Stomach (tissue), 9 donors: ENCODE data around the gene LIN28A. TPM values are rescaled to one million over a fixed set of nuclear protein-coding genes. Genes with fewer than 3 reads are reported as not detected.

ENCODE experiments used
- DNase-seq, 2 donors: peaks; one replicate each; pipeline versions ENCODE4 v3.0.0 to v3.0.0-alpha.2; 2013 to 2019
- H3K27ac ChIP-seq, 5 donors: fragments of 200-600 bp in 4 of 5; sonication (generic) in 4 of 5; one replicate each; pipeline ENCODE4 v1.5.1; 2013 to 2019; ENCODE audit warnings: mild to moderate bottlenecking in 1 of 5, moderate library complexity in 1 of 5
- H3K27me3 ChIP-seq, 3 donors: fragments of 200-600 bp; sonication (generic); one replicate each; pipeline ENCODE4 v1.5.1; 2017 to 2019; ENCODE audit warnings: mixed run types in 1 of 3
- H3K36me3 ChIP-seq, 4 donors: fragments of 200-600 bp; sonication (generic); 1 replicate in 3 of 4; 2 replicates in 1 of 4; pipeline ENCODE4 v1.5.1; 2016 to 2019
- H3K4me1 ChIP-seq, 4 donors: fragments of 200-600 bp; sonication (generic); one replicate each; pipeline ENCODE4 v1.5.1; 2016 to 2019
- H3K4me3 ChIP-seq, 4 donors: fragments of 200-600 bp; sonication (generic) in 3 of 4; one replicate each; pipeline ENCODE4 v1.5.1; 2016 to 2019; ENCODE audit warnings: mild to moderate bottlenecking in 1 of 4
- H3K9me3 ChIP-seq, 4 donors: fragments of 200-600 bp; sonication (generic); one replicate each; pipeline ENCODE4 v1.5.1; 2016 to 2019
- EP300 ChIP-seq: sonication (generic); formaldehyde crosslinking; IDR thresholded peaks from one replicate; pipeline ENCODE4 v1.6.1; 2017; ENCODE audit warnings: antibody characterized with exemption
- POLR2A ChIP-seq, 4 donors: fragments of 450-650 bp; IDR thresholded peaks; one replicate each; pipeline ENCODE4 v1.6.1; 2016; ENCODE audit warnings: antibody characterized with exemption in 4 of 4, control low read depth in 2 of 4, mild to moderate bottlenecking in 1 of 4, moderate library complexity in 1 of 4
- POLR2AphosphoS5 ChIP-seq, 3 donors: sonication (generic); formaldehyde crosslinking; IDR thresholded peaks; one replicate each; pipeline ENCODE4 v1.6.1; 2016; ENCODE audit warnings: antibody characterized with exemption in 3 of 3
- WGBS, 5 donors: extraction: QIAGEN DNeasy Blood & Tissue Kit in 3 of 5; methylation state at CpG; one replicate each; pipeline versions ENCODE4 v1.1.5 to v1.1.7; 2013 to 2018; 5-methylcytosine and 5-hydroxymethylcytosine counted together
- intact Hi-C: fragments of 100-400 bp; cut with DNase I; formaldehyde crosslinking; loops from one replicate; pipeline ENCODE4 v1.15.1; 2023; ENCODE audit warnings: low total_unique reads
- polyA plus RNA-seq, 3 donors: library from polyadenylated mRNA; stranded (reverse); fragments of 200-250 nt; gene quantifications; one replicate each; pipeline ENCODE4 v1.2.3, GENCODE V29; 2013
- total RNA-seq, 5 donors: library from RNA; depleted of rRNA; stranded (reverse); fragments of >200 nt; gene quantifications; one replicate each; pipeline versions ENCODE4 v1.1.0 to v1.2.3, GENCODE V29; 2014 to 2016
- TF ChIP-seq, protein P1 (sequence below), 7 experiments: fragments of 450-650 bp in 4 of 7; fragments of 200-600 bp in 3 of 7; sonication (generic) in 3 of 7; IDR thresholded peaks; one replicate each; pipeline ENCODE4 v1.5.1; 2016 to 2019; ENCODE audit warnings: antibody characterized with exemption in 7 of 7, control low read depth in 2 of 7, mild to moderate bottlenecking in 1 of 7
- donor health status: healthy with polysubstance abuse.
- donor health status: Bipolar disorder and iron deficiency.
- donor health status: healthy.

The LIN28A gene
- total and polyA plus RNA-seq, 8 donors: not detected

DNA sequence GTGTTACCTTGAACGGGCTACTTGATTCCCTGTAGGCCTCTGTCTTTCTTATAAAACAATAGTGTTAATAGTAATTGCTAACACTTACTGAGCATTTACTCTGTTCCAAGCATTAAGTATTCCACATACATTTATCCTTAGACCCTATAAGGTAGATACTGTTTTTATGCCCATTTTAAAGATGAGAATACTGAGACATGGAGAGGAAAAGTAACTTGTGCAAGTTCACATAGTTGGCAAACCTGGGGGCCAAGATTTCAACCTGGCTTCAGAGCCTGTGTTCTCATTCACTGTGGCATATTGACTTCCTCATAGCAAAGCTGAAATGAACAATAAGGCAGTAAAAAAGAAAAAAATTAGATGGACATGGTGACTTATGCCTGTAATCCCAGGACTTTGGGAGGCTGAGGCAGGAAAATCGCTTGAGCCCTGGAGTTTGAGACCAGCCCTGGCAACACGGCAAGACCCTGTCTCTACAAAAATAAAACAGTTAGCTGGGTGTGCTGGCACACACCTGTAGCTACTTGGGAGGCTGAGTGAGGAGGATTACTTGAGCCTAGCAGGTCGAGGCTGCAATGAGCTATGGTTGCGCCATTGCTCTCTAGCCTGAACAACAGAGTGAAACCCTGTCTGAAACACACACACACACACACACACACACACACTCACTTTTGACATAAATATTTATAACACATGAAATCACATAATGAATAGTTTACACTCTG, 42.0 kb downstream of the LIN28A start:
- intact Hi-C loops: no loop called here
- H3K36me3 ChIP-seq: peaks cover 26 to 93% (median 91%) of the 10 kb centered on the region in 4 donors
- no peak overlapping the region for H3K27ac ChIP-seq
- no peaks in the 10 kb centered on the region for H3K9me3 ChIP-seq
- H3K27me3 ChIP-seq: no peaks in the 10 kb centered on the region
- H3K4me3 ChIP-seq: no peak overlapping the region
- 87 to 98% (median 92%) methylated on average over 5 of the region's 5 CpGs for WGBS, 5 donors
- no peak for TF ChIP-seq POLR2A (IDR thresholded peaks at IDR 0.05)
- TF ChIP-seq, protein P1, sequence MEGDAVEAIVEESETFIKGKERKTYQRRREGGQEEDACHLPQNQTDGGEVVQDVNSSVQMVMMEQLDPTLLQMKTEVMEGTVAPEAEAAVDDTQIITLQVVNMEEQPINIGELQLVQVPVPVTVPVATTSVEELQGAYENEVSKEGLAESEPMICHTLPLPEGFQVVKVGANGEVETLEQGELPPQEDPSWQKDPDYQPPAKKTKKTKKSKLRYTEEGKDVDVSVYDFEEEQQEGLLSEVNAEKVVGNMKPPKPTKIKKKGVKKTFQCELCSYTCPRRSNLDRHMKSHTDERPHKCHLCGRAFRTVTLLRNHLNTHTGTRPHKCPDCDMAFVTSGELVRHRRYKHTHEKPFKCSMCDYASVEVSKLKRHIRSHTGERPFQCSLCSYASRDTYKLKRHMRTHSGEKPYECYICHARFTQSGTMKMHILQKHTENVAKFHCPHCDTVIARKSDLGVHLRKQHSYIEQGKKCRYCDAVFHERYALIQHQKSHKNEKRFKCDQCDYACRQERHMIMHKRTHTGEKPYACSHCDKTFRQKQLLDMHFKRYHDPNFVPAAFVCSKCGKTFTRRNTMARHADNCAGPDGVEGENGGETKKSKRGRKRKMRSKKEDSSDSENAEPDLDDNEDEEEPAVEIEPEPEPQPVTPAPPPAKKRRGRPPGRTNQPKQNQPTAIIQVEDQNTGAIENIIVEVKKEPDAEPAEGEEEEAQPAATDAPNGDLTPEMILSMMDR (IDR thresholded peaks at IDR 0.05): no peak
- TF ChIP-seq POLR2AphosphoS5 (IDR thresholded peaks at IDR 0.05): no peak
- no peak for TF ChIP-seq EP300
- no peak for DNase-seq
- peaks cover 0 to 8% (median 0%) of the 10 kb centered on the region in 4 donors for H3K4me1 ChIP-seq

DNA sequence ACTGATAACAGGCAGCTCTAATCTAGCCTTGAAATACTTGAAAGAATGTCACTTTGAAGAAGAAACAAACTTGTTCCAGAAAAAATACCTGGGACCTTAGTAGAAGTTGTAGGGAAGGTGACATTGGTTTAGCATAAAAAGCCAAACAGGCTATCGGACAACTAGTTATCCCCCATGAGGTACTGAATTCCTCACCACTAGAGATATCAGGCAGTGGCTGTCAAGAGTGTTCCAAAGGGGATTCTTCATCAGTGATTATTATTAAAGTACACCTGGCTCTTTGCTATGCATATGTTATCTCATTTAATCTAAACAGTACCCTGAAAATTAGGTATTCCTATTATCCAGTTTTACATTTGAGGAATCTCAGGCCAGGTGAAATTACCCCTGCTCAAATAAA, 48.5 kb downstream of the LIN28A start:
- Histone ChIP-seq H3K4me1 (peaks cover 0 to 7% (median 0%) of the 10 kb centered on the region in 4 donors), H3K27me3 (no peaks in the 10 kb centered on the region), H3K36me3 (peaks cover 35 to 97% (median 92%) of the 10 kb centered on the region in 4 donors), H3K27ac (no peak overlapping the region), H3K9me3 (no peaks in the 10 kb centered on the region), H3K4me3 (no peak overlapping the region)
- no peak for DNase-seq
- intact Hi-C loops: no loop called here
- TF ChIP-seq POLR2A (IDR thresholded peaks at IDR 0.05): no peak
- no peak for TF ChIP-seq EP300
- 83 to 93% (median 90%) methylated on average over 1 of the region's 1 CpG for WGBS, 5 donors

DNA sequence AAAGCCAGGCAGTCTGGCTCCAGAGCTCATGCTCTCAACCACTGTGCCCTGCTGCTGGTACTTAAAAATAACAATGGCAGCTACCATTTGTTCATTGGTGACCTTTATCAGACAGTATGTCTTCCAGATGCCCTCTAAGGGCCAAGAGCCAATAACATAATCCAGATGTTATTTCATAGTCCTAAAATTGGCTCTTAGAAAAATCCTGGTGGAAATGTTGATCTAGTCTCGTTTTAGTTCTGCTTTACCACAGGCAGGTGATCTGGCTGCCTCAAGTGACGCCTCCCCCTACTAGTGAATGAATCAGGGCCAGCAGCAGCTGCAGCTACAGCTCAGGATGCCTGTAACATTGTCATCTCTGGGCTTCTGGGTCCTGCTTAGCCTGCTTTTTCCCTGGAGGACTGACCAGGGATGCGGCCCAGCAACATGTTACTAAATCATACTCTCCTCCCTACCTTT, 49.0 kb downstream of the LIN28A start:
- Histone ChIP-seq H3K9me3 (no peaks in the 10 kb centered on the region), H3K27ac (no peak overlapping the region), H3K36me3 (peaks cover 39 to 97% (median 92%) of the 10 kb centered on the region in 4 donors), H3K27me3 (no peaks in the 10 kb centered on the region), H3K4me3 (no peak overlapping the region), H3K4me1 (peaks cover 0 to 7% (median 0%) of the 10 kb centered on the region in 4 donors)
- WGBS, 5 donors: 71 to 86% (median 84%) methylated on average over 3 of the region's 3 CpGs
- intact Hi-C loops: no loop called here
- no peak for TF ChIP-seq POLR2AphosphoS5 (IDR thresholded peaks at IDR 0.05)
- TF ChIP-seq POLR2A (IDR thresholded peaks at IDR 0.05): no peak
- TF ChIP-seq, protein P1 (IDR thresholded peaks at IDR 0.05): no peak
- no peak for TF ChIP-seq EP300
- DNase-seq: no peak

DNA sequence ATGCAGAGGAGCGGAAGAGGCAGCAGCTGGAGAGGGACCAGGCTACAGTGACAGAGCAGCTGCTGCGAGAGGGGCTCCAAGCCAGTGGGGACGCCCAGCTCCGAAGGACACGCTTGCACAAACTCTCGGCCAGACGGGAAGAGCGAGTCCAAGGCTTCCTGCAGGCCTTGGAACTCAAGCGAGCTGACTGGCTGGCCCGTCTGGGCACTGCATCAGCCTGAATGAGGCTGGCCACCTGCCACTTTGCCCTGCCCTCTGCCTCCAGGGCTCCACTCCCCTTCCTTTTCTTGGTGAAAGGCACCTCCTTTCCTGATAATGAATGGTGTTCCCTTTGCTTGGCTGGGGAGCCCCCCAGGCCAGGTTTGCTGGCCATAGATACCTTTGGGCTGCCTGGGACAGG, 58.3 kb downstream of the LIN28A start:
- Histone ChIP-seq H3K27me3 (no peaks in the 10 kb centered on the region), H3K36me3 (peaks cover 22 to 66% (median 60%) of the 10 kb centered on the region in 4 donors), H3K27ac (no peak overlapping the region), H3K9me3 (no peaks in the 10 kb centered on the region), H3K4me1 (peaks cover 18 to 44% (median 34%) of the 10 kb centered on the region in 4 donors), H3K4me3 (no peak overlapping the region)
- intact Hi-C loops: no loop called here
- TF ChIP-seq, protein P1 (IDR thresholded peaks at IDR 0.05): no peak
- TF ChIP-seq EP300 (no peak), POLR2AphosphoS5 (IDR thresholded peaks at IDR 0.05) (no peak), POLR2A (IDR thresholded peaks at IDR 0.05) (no peak)
- WGBS, 5 donors: 42 to 67% (median 64%) methylated on average over 10 of the region's 10 CpGs
- peak in 1 of 2 donors; percentile 45 for DNase-seq

DNA sequence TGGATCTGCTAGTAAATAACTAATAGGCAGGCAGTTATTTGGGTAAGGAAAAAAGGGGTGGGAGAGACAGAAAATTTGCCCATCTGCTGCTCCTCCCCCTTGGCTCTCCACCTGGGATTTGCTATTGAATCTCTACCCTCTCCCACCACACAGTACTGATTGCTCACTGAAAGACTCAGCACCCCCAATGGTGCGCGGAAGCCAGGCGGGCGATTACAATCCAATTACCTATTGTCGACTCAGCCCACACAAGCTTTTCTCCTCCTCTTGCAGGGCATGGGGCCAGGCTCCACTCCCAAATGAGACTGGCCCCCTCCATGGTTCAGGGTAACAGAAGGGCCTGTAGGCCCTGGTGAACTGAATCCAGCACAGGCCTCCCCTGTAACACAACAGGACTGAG, 58.9 kb downstream of the LIN28A start:
- H3K36me3 ChIP-seq: peaks cover 22 to 66% (median 60%) of the 10 kb centered on the region in 4 donors
- intact Hi-C loops: no loop called here
- peaks cover 24 to 50% (median 41%) of the 10 kb centered on the region in 4 donors for H3K4me1 ChIP-seq
- no peak overlapping the region for H3K4me3 ChIP-seq
- 86 to 96% (median 91%) methylated on average over 5 of the region's 5 CpGs for WGBS, 5 donors
- no peaks in the 10 kb centered on the region for H3K27me3 ChIP-seq
- no peak overlapping the region for H3K27ac ChIP-seq
- no peak for DNase-seq
- no peaks in the 10 kb centered on the region for H3K9me3 ChIP-seq
- TF ChIP-seq EP300 (no peak), POLR2AphosphoS5 (IDR thresholded peaks at IDR 0.05) (no peak)
